Measurements from ENCODE around the gene MMS22L. TPM values are rescaled to one million over a fixed set of nuclear protein-coding genes. Genes with fewer than 3 reads are reported as not detected.

Gene MMS22L
- total RNA-seq (2014; rRNA removed) (19.3 and 23.8 TPM in 2 replicates), Bru-seq, nascent RNA (percentile 54 among the genes with signal in this experiment), BruChase-seq, experiment 1, labeled RNA remaining after a 6-hour chase (percentile 53 among the genes with signal in this experiment), BruChase-seq, experiment 2, labeled RNA remaining after a 2-hour chase (percentile 53 among the genes with signal in this experiment)
- long read RNA-seq, partial matches to known transcripts, result 1 of 5 reads
- long read RNA-seq, other reads (novel, unspliced or antisense), result 4 of 5 reads

- H4K20me1 ChIP-seq (ENCODE audit: low read length), result no peaks in the 10 kb centered on the region
- peak within 1 kb of the TSS; percentile 100 for H2AFZ ChIP-seq (ENCODE audit: low read length)
- H3K4me1 ChIP-seq (ENCODE audit: insufficient read depth, low read length), result 0 out of 2 replicates have a peak, but pooled peaks cover 15% of the 10 kb centered on the region
- H3K79me2 ChIP-seq (ENCODE audit: low read length), result peaks cover 26% of the 10 kb centered on the region
- H3F3A ChIP-seq (ENCODE audit: low read length, unreplicated experiment), result no peaks in the 10 kb centered on the region
- TF ChIP-seq EZH2 (IDR thresholded peaks at IDR 0.05; ENCODE audit: low read length, unreplicated experiment) (no peak), EZH2phosphoT487 (IDR thresholded peaks at IDR 0.05; ENCODE audit: borderline replicate concordance, low read length) (no peak), CTCF (conservative IDR thresholded peaks at IDR 0.05; ENCODE audit: low read depth, low read length) (no peak)
- ATAC-seq (peak; percentile 95), DNase-seq (peak; percentile 91)
- BruUV-seq (replicated peaks), result TSS peak; percentile 57
- no peaks in the 10 kb centered on the region for H3K9me2 ChIP-seq (replicated peaks; ENCODE audit: low read length)
- H3K9me3 ChIP-seq (ENCODE audit: low read length), result no peaks in the 10 kb centered on the region
- peaks cover 7% of the 10 kb centered on the region; the same call in 1 of the 2 replicates for H3K36me3 ChIP-seq (ENCODE audit: low read depth, low read length)
- peak within 1 kb of the TSS; percentile 99 for H3K9ac ChIP-seq (ENCODE audit: low read length)
- ChIA-PET CTCF (no interaction called here), POLR2A (ENCODE audit: unreplicated experiment) (no interaction called here)
- intact Hi-C loops (cut with micrococcal nuclease), result loop anchor here (1.0 to 10.0 kb wide), 2 partner anchors 111 to 218 kb away; no protein-coding TSS in a partner anchor
- no peak within 1 kb of the TSS for H3K27ac ChIP-seq (ENCODE audit: low read length)
- H3K27me3 ChIP-seq (ENCODE audit: low read length), result no peaks in the 10 kb centered on the region
- peak within 1 kb of the TSS; percentile 98 for H3K4me3 ChIP-seq (ENCODE audit: low read length)
- H3K4me2 ChIP-seq (ENCODE audit: low read length), result peak within 1 kb of the TSS; percentile 94
Measured at GRCh38 chr6:97282726-97283617, at the start of gene MMS22L. Gene MMS22L (minus strand): TSS chr6:97283216. CDS start chr6:97282477, 739 bp downstream.

GRCh38 chr6:97322811-97323210, 39.8 kb upstream of the MMS22L start:
- POLR2A ChIA-PET (ENCODE audit: unreplicated experiment), result no interaction called here
- peak; percentile 59 for DNase-seq
- H3K4me1 ChIP-seq (ENCODE audit: insufficient read depth, low read length), result peaks cover 12% of the 10 kb centered on the region
- H4K20me1 ChIP-seq (ENCODE audit: low read length), result no peaks in the 10 kb centered on the region
- H3K79me2 ChIP-seq (ENCODE audit: low read length), result no peaks in the 10 kb centered on the region
- intact Hi-C loops (cut with micrococcal nuclease), result no loop called here
- CTCF ChIA-PET, result no interaction called here
- H3K4me2 ChIP-seq (ENCODE audit: low read length), result no peak overlapping the region
- H3K9ac ChIP-seq (ENCODE audit: low read length), result no peak overlapping the region
- H3K36me3 ChIP-seq (ENCODE audit: low read depth, low read length), result no peaks in the 10 kb centered on the region
- no TSS peak for BruUV-seq (replicated peaks)
- TF ChIP-seq CTCF (conservative IDR thresholded peaks at IDR 0.05; ENCODE audit: low read depth, low read length), result no peak
- TF ChIP-seq EZH2 (IDR thresholded peaks at IDR 0.05; ENCODE audit: low read length, unreplicated experiment), result no peak
- no peak for TF ChIP-seq EZH2phosphoT487 (IDR thresholded peaks at IDR 0.05; ENCODE audit: borderline replicate concordance, low read length)
- H3K27me3 ChIP-seq (ENCODE audit: low read length), result no peaks in the 10 kb centered on the region
- no peak overlapping the region for H2AFZ ChIP-seq (ENCODE audit: low read length)
- H3K9me2 ChIP-seq (replicated peaks; ENCODE audit: low read length), result no peaks in the 10 kb centered on the region
- no peak overlapping the region for H3K27ac ChIP-seq (ENCODE audit: low read length)
- H3K9me3 ChIP-seq (ENCODE audit: low read length), result no peaks in the 10 kb centered on the region
- no peaks in the 10 kb centered on the region for H3F3A ChIP-seq (ENCODE audit: low read length, unreplicated experiment)
- no peak for ATAC-seq
- H3K4me3 ChIP-seq (ENCODE audit: low read length), result no peak overlapping the region
